HepG2 (cell line): ENCODE measurements around the gene NLRC5. TPM values are rescaled to one million over a fixed set of nuclear protein-coding genes. Genes with fewer than 3 reads are reported as not detected.

Experiments used
- AGO2 ChIP-seq: fragments of 200-400 bp; formaldehyde crosslinking; optimal IDR thresholded peaks from 2 replicates; pipeline ENCODE3; 2017; ENCODE audit warnings: mild to moderate bottlenecking, low read depth, low read length, moderate library complexity
- ARNT ChIP-seq: fragments of 450-650 bp; IDR thresholded peaks from 2 replicates; pipeline ENCODE4 v1.6.1; 2017
- CSRNP2 ChIP-seq: sonication (generic); formaldehyde crosslinking; conservative IDR thresholded peaks from 2 replicates; pipeline ENCODE4 v1.8.0; 2022; ENCODE audit warnings: low read depth, missing genetic modification reagents
- E2F1 ChIP-seq: sonication (generic); formaldehyde crosslinking; IDR thresholded peaks from 2 replicates; pipeline ENCODE4 v1.5.0; 2020; ENCODE audit warnings: missing genetic modification reagents
- GLMP ChIP-seq: sonication (generic); formaldehyde crosslinking; IDR thresholded peaks from 2 replicates; pipeline ENCODE4 v1.9.0; 2021; ENCODE audit warnings: missing genetic modification reagents, mild to moderate bottlenecking, borderline replicate concordance
- HDAC2 ChIP-seq: sonication (generic); formaldehyde crosslinking; IDR thresholded peaks from 2 replicates; pipeline ENCODE4 v1.4.0; 2020; ENCODE audit warnings: missing genetic modification reagents
- HNRNPH1 ChIP-seq: fragments of 200-400 bp; formaldehyde crosslinking; optimal IDR thresholded peaks from 2 replicates; pipeline ENCODE3; 2017; ENCODE audit warnings: mild to moderate bottlenecking, low read depth, low read length
- HOXA7 ChIP-seq: sonication (generic); formaldehyde crosslinking; IDR thresholded peaks from 2 replicates; pipeline ENCODE4 v1.8.1; 2022; ENCODE audit warnings: mild to moderate bottlenecking, missing genetic modification reagents, moderate library complexity
- IRX3 ChIP-seq: sonication (generic); formaldehyde crosslinking; IDR thresholded peaks from 2 replicates; pipeline ENCODE4 v1.8.1; 2023; ENCODE audit warnings: mild to moderate bottlenecking, low read depth, missing genetic modification reagents, borderline replicate concordance
- KDM1A ChIP-seq: IDR thresholded peaks from 2 replicates; pipeline ENCODE4 v1.6.1; 2016; ENCODE audit warnings: missing compliant biosample characterization
- MED13 ChIP-seq: sonication (generic); formaldehyde crosslinking; IDR thresholded peaks from 2 replicates; pipeline ENCODE4 v1.5.0; 2020; ENCODE audit warnings: missing genetic modification reagents
- MXD3 ChIP-seq: IDR thresholded peaks from 2 replicates; pipeline ENCODE4 v1.6.1; 2016; ENCODE audit warnings: mild to moderate bottlenecking, missing biosample characterization, missing genetic modification reagents
- NFE2L1 ChIP-seq: sonication (generic); formaldehyde crosslinking; IDR thresholded peaks from 2 replicates; pipeline ENCODE4 v1.4.0; 2020; ENCODE audit warnings: missing genetic modification reagents, mild to moderate bottlenecking, borderline replicate concordance
- NR2F6 ChIP-seq, 2 experiments: IDR thresholded peaks; 2 replicates each; pipeline ENCODE4 v1.6.1; 2016; ENCODE audit warnings: antibody characterized with exemption in 1 of 2, mild to moderate bottlenecking in 1 of 2
- SALL1 ChIP-seq: sonication (generic); formaldehyde crosslinking; IDR thresholded peaks from 2 replicates; pipeline ENCODE4 v1.8.0; 2022; ENCODE audit warnings: mild to moderate bottlenecking, missing genetic modification reagents
- SP1 ChIP-seq, 2 experiments: fragments of 450-650 bp in 1 of 2; sonication (generic) in 1 of 2; formaldehyde crosslinking in 1 of 2; IDR thresholded peaks; 2 replicates each; pipeline versions ENCODE4 v1.4.0 to v1.6.1; 2016 to 2020; ENCODE audit warnings: missing genetic modification reagents in 1 of 2
- ZFP62 ChIP-seq: sonication (generic); formaldehyde crosslinking; IDR thresholded peaks from 2 replicates; pipeline ENCODE4 v1.4.0; 2020; ENCODE audit warnings: missing genetic modification reagents
- ZNF142 ChIP-seq: sonication (generic); formaldehyde crosslinking; IDR thresholded peaks from 2 replicates; pipeline ENCODE4 v1.4.0; 2020; ENCODE audit warnings: missing genetic modification reagents
- ZNF44 ChIP-seq: sonication (generic); formaldehyde crosslinking; IDR thresholded peaks from 2 replicates; pipeline ENCODE4 v1.5.1; 2020; ENCODE audit warnings: mild to moderate bottlenecking, missing genetic modification reagents
- ZNF543 ChIP-seq: sonication (generic); formaldehyde crosslinking; IDR thresholded peaks from 2 replicates; pipeline ENCODE4 v1.4.0; 2020; ENCODE audit warnings: mild to moderate bottlenecking, missing genetic modification reagents
- ZNF768 ChIP-seq: sonication (generic); formaldehyde crosslinking; IDR thresholded peaks from 2 replicates; pipeline ENCODE4 v1.4.0; 2020; ENCODE audit warnings: missing genetic modification reagents
- ZNF775 ChIP-seq: sonication (generic); formaldehyde crosslinking; IDR thresholded peaks from 2 replicates; pipeline ENCODE4 v1.4.0; 2020; ENCODE audit warnings: missing genetic modification reagents, mild to moderate bottlenecking, moderate library complexity, borderline replicate concordance
- polyA plus RNA-seq, 8 experiments: library from polyadenylated mRNA; depleted of rRNA in 3 of 8; stranded (reverse) in 7 of 8; unstranded in 1 of 8; fragments of >200 nt; fragmentation: Illumina TruSeq in 4 of 8; extraction: Trizol in 4 of 8; gene quantifications; 2 replicates each; pipeline versions ENCODE4 v1.2.1 to v1.2.3, GENCODE V29; 2011 to 2016; ENCODE audit warnings: low read depth in 4 of 8, missing spikeins in 1 of 8, mixed read lengths in 1 of 8; ENCODE audit not compliant: insufficient read depth in 1 of 8
- total RNA-seq, 5 experiments: library from RNA; depleted of rRNA; stranded (reverse); fragments of >200 nt; fragmentation: Illumina TruSeq; extraction: Trizol; gene quantifications; 2 replicates each; pipeline ENCODE4 v1.2.3, GENCODE V29; 2016; ENCODE audit warnings: low read depth in 1 of 5

NLRC5 gene
- total and polyA plus RNA-seq, 2 of the 13 experiments (the other 11 are each of a cell fraction or from before 2014, with no cell fraction given): 6.3 to 12.7 TPM

- TF ChIP-seq SP1 (IDR thresholded peaks at IDR 0.05): no peak
- TF ChIP-seq SP1 (CRISPR knock-in tag; IDR thresholded peaks at IDR 0.05): no peak
- TF ChIP-seq NFE2L1 (CRISPR knock-in tag): no peak
- TF ChIP-seq CSRNP2 (CRISPR knock-in tag): no peak
- TF ChIP-seq ZFP62 (CRISPR knock-in tag): no peak
- peak; percentile 71; the same call in 1 of the 2 replicates for TF ChIP-seq SALL1 (CRISPR knock-in tag)
- TF ChIP-seq HDAC2: peak; percentile 55; the same call in 1 of the 2 replicates
- TF ChIP-seq KDM1A (CRISPR knock-in tag): no peak
- no peak for TF ChIP-seq ZNF775 (CRISPR knock-in tag)
- TF ChIP-seq IRX3: no peak
- TF ChIP-seq GLMP (CRISPR knock-in tag): no peak
- TF ChIP-seq ZNF44 (CRISPR knock-in tag): no peak
- TF ChIP-seq AGO2: no peak
- no peak for TF ChIP-seq ZNF543 (CRISPR knock-in tag)
- no peak for TF ChIP-seq HNRNPH1
- TF ChIP-seq NR2F6 (IDR thresholded peaks at IDR 0.05): 0 out of 2 replicates have a peak, but pooled peaks have one; percentile 13
- TF ChIP-seq NR2F6 (CRISPR knock-in tag; IDR thresholded peaks at IDR 0.05): peak; percentile 74
- TF ChIP-seq MXD3 (CRISPR knock-in tag): no peak
- no peak for TF ChIP-seq HOXA7 (CRISPR knock-in tag)
- no peak for TF ChIP-seq E2F1 (CRISPR knock-in tag)
- no peak for TF ChIP-seq ARNT
- no peak for TF ChIP-seq MED13
- TF ChIP-seq ZNF142 (CRISPR knock-in tag): no peak
- TF ChIP-seq ZNF768 (CRISPR knock-in tag): no peak
These were observed 16.1 kb upstream of the NLRC5 start (continued) for GRCh38 chr16:56973294-56973689.
